ENCODE data around the gene SRP14.

- no peak for TF ChIP-seq CTCF (IDR thresholded peaks at IDR 0.05)
- no peak for TF ChIP-seq POLR2A (IDR thresholded peaks at IDR 0.05)
These were observed 39.3 kb downstream of the SRP14 start for GRCh38 chr15:39999538-40000200.
